Measurements from ENCODE around the gene GGA1. TPM values are rescaled to one million over a fixed set of nuclear protein-coding genes. Genes with fewer than 3 reads are reported as not detected.

GGA1 gene
- polyA plus RNA-seq, 1 of the 3 experiments (the other 2 are of a cell fraction) = 81.1 TPM

- CTCF ChIA-PET = interaction anchor here (0.7 to 34.3 kb wide), 14 partner anchors 7 to 160 kb away, joined by 3 to 898 read pairs (median 8); partner anchors contain the start of genes LGALS1, NOL12 and PDXP
These were observed 23.8 kb downstream of the GGA1 start for GRCh38 chr22:37632174-37633088.

More at GRCh38 chr22:37632174-37633088, 23.8 kb downstream of the GGA1 start:
- Histone ChIP-seq H3K36me3 (replicated peaks in 1 of 2; ENCODE audit: control insufficient read depth in 1 of 2, insufficient read depth in 2 of 2, low read length in 1 of 2) (peaks cover 0 to 22% of the 10 kb centered on the region in 2 experiments), H3K27me3 (ENCODE audit: insufficient read depth) (no peaks in the 10 kb centered on the region), H3K4me2 (0 out of 2 replicates have a peak overlapping the region, but pooled peaks have one; percentile 71), H3K79me2 (ENCODE audit: insufficient read depth) (no peaks in the 10 kb centered on the region), H3K9me2 (no peaks in the 10 kb centered on the region), H3K9me3 (no peaks in the 10 kb centered on the region), H3F3A (replicated peaks; ENCODE audit: insufficient read depth) (peaks cover 14% of the 10 kb centered on the region), H3K4me3 (ENCODE audit: low read depth in 2 of 2, low read length in 1 of 2) (no peak overlapping the region), H3K9ac (no peak overlapping the region), H3K27ac (ENCODE audit: low read depth in 2 of 2, low read length in 1 of 2) (peak overlapping the region; percentile 69 to 98; a peak in 3 of 4 replicates), H2AFZ (ENCODE audit: low read depth) (no peak overlapping the region), H3K4me1 (ENCODE audit: control insufficient read depth in 1 of 2, insufficient read depth in 2 of 2, low read depth in 1 of 2, low read length in 1 of 2) (peaks cover 23 to 49% of the 10 kb centered on the region in 2 experiments), H4K20me1 (ENCODE audit: insufficient read depth) (no peaks in the 10 kb centered on the region)
- POLR2A ChIA-PET = interaction anchor here (1.1 to 2.3 kb wide), 3 partner anchors 11 to 24 kb away, joined by 4 to 16 read pairs (median 9); partner anchors contain the start of gene GGA1
- WGBS (ENCODE audit: low lambda C conversion rate) = 89% methylated on average over 3 of the region's 14 CpGs
- no peak for DNase-seq
- TF ChIP-seq EZH2phosphoT487 (IDR thresholded peaks at IDR 0.05; ENCODE audit: borderline replicate concordance, low read depth) = no peak
- no peak for TF ChIP-seq ELF1 (IDR thresholded peaks at IDR 0.05)
- TF ChIP-seq MEF2A (IDR thresholded peaks at IDR 0.05; ENCODE audit: borderline replicate concordance, low read depth) = no peak
- no peak for TF ChIP-seq POLR2AphosphoS5 (IDR thresholded peaks at IDR 0.05; ENCODE audit: low read depth, low read length)
- no peak for TF ChIP-seq ZBTB33 (IDR thresholded peaks at IDR 0.05; ENCODE audit: borderline replicate concordance, low read depth)
- TF ChIP-seq TEAD4 (IDR thresholded peaks at IDR 0.05; ENCODE audit: borderline replicate concordance, insufficient read depth) = no peak
- no peak for TF ChIP-seq REST (IDR thresholded peaks at IDR 0.05; ENCODE audit: low read depth, low read length)
- no peak for TF ChIP-seq PBX3 (IDR thresholded peaks at IDR 0.05)
- TF ChIP-seq USF2 (IDR thresholded peaks at IDR 0.05; ENCODE audit: borderline replicate concordance, low read depth, low read length) = no peak
- no peak for TF ChIP-seq RFX5 (IDR thresholded peaks at IDR 0.05; ENCODE audit: low read length)
- TF ChIP-seq TCF12 (IDR thresholded peaks at IDR 0.05) = no peak
- TF ChIP-seq YY1 (IDR thresholded peaks at IDR 0.05; ENCODE audit: low read depth) = no peak
- no peak for TF ChIP-seq CTCF (IDR thresholded peaks at IDR 0.05)
- no peak for TF ChIP-seq MXI1 (IDR thresholded peaks at IDR 0.05; ENCODE audit: low read depth, low read length)
- TF ChIP-seq RXRA (IDR thresholded peaks at IDR 0.05; ENCODE audit: borderline replicate concordance, low read depth) = no peak
- no peak for TF ChIP-seq NFIC (IDR thresholded peaks at IDR 0.05; ENCODE audit: borderline replicate concordance)
- TF ChIP-seq FOXM1 (IDR thresholded peaks at IDR 0.05; ENCODE audit: low read depth) = no peak
- TF ChIP-seq FOSL2 (IDR thresholded peaks at IDR 0.05; ENCODE audit: borderline replicate concordance, low read depth) = no peak
- no peak for TF ChIP-seq RCOR1 (IDR thresholded peaks at IDR 0.05; ENCODE audit: low read length)
